Neural cell (in vitro differentiated cells): ENCODE results near the gene CRIP1. TPM values are rescaled to one million over a fixed set of nuclear protein-coding genes. Genes with fewer than 3 reads are reported as not detected.

ENCODE experiments used
- H2AFZ ChIP-seq: fragments of 200-600, 300-800 bp; sonication (generic), shearing (Covaris generic); 2 replicates; pipeline ENCODE4 v1.6.0; 2014; ENCODE audit warnings: low read depth, mild to moderate bottlenecking, antibody characterized with exemption, low read length, moderate library complexity
- H3F3A ChIP-seq: fragments of 200-600 bp; shearing (Covaris generic); 2 replicates; pipeline ENCODE4 v1.6.1; 2016; ENCODE audit warnings: mild to moderate bottlenecking, moderate library complexity, mixed read lengths, antibody characterized with exemption, low read length; ENCODE audit not compliant: insufficient read depth, poor library complexity, severe bottlenecking
- H3K27ac ChIP-seq: fragments of 200-600, 300-800 bp; sonication (generic), shearing (Covaris generic); 2 replicates; pipeline ENCODE4 v1.5.1; 2014; ENCODE audit warnings: mild to moderate bottlenecking, low read length, moderate library complexity
- H3K27me3 ChIP-seq: fragments of 300-800, 200-600 bp; sonication (generic), shearing (Covaris generic); 2 replicates; pipeline ENCODE4 v1.6.0; 2014; ENCODE audit warnings: mild to moderate bottlenecking, low read depth, low read length, moderate library complexity; ENCODE audit not compliant: insufficient read depth
- H3K36me3 ChIP-seq: fragments of 300-800, 200-600 bp; sonication (generic), shearing (Covaris generic); 2 replicates; pipeline ENCODE4 v1.5.1; 2014; ENCODE audit warnings: mild to moderate bottlenecking, antibody characterized with exemption, low read length, moderate library complexity; ENCODE audit not compliant: insufficient read depth
- H3K4me2 ChIP-seq: fragments of 300-800, 200-600 bp; sonication (generic), shearing (Covaris generic); 2 replicates; pipeline ENCODE4 v1.6.0; 2014; ENCODE audit warnings: mild to moderate bottlenecking, low read length
- H3K4me3 ChIP-seq: fragments of 300-800, 200-600 bp; sonication (generic), shearing (Covaris generic); 2 replicates; pipeline ENCODE4 v1.5.1; 2014; ENCODE audit warnings: mild to moderate bottlenecking, low read length, moderate library complexity
- H3K79me2 ChIP-seq: fragments of 200-600 bp; shearing (Covaris generic); replicated peaks from 2 replicates; pipeline ENCODE4 v1.6.0; 2014; ENCODE audit warnings: mild to moderate bottlenecking, low read length, moderate library complexity; ENCODE audit not compliant: insufficient read depth
- H3K9ac ChIP-seq: fragments of 300-800, 200-600 bp; sonication (generic), shearing (Covaris generic); 2 replicates; pipeline ENCODE4 v1.6.1; 2016; ENCODE audit warnings: mild to moderate bottlenecking, low read length, mixed read lengths
- H3K9me2 ChIP-seq: fragments of 200-600 bp; shearing (Covaris generic); 2 replicates; pipeline ENCODE4 v1.6.1; 2016; ENCODE audit warnings: mild to moderate bottlenecking, low read length, mixed read lengths; ENCODE audit not compliant: insufficient read depth
- H3K9me3 ChIP-seq: fragments of 200-600, 300-800 bp; sonication (generic), shearing (Covaris generic); 2 replicates; pipeline ENCODE4 v1.6.1; 2016; ENCODE audit warnings: mild to moderate bottlenecking, mixed run types, low read length, moderate library complexity, mixed read lengths
- H4K20me1 ChIP-seq: fragments of 200-600 bp; shearing (Covaris generic); 2 replicates; pipeline ENCODE4 v1.6.1; 2016; ENCODE audit warnings: mild to moderate bottlenecking, mixed run types; ENCODE audit not compliant: insufficient read depth
- CTCF ChIP-seq: fragments of 450-650 bp; IDR thresholded peaks from 2 replicates; pipeline ENCODE4 v1.5.1; 2014; ENCODE audit warnings: antibody characterized with exemption, mild to moderate bottlenecking, moderate library complexity; ENCODE audit not compliant: poor library complexity, severe bottlenecking
- EP300 ChIP-seq: fragments of 450-650 bp; conservative IDR thresholded peaks from 2 replicates; pipeline ENCODE4 v1.6.1; 2014; ENCODE audit warnings: antibody characterized with exemption, mild to moderate bottlenecking, moderate library complexity; ENCODE audit not compliant: poor library complexity, severe bottlenecking
- EZH2 ChIP-seq: fragments of 200-600, 300-800 bp; shearing (Covaris generic), sonication (generic); IDR thresholded peaks from 2 replicates; pipeline ENCODE4 v1.6.1; 2014; ENCODE audit warnings: antibody characterized with exemption, low read length, borderline replicate concordance, mild to moderate bottlenecking; ENCODE audit not compliant: insufficient read depth, poor library complexity, severe bottlenecking
- MXI1 ChIP-seq: fragments of 450-650 bp; conservative IDR thresholded peaks from 2 replicates; pipeline ENCODE4 v1.6.1; 2014; ENCODE audit warnings: antibody characterized with exemption, mild to moderate bottlenecking; ENCODE audit not compliant: poor library complexity, severe bottlenecking
- POLR2AphosphoS5 ChIP-seq: IDR thresholded peaks from 2 replicates; pipeline ENCODE4 v1.6.1; 2012
- RAD21 ChIP-seq: fragments of 450-650 bp; conservative IDR thresholded peaks from 2 replicates; pipeline ENCODE4 v1.6.1; 2014; ENCODE audit warnings: antibody characterized with exemption, mild to moderate bottlenecking, moderate library complexity
- REST ChIP-seq: IDR thresholded peaks from 2 replicates; pipeline ENCODE4 v1.6.1; 2012; ENCODE audit warnings: borderline replicate concordance
- SMC3 ChIP-seq: fragments of 450-650 bp; conservative IDR thresholded peaks from 2 replicates; pipeline ENCODE4 v1.6.1; 2014; ENCODE audit warnings: antibody characterized with exemption, mild to moderate bottlenecking, moderate library complexity; ENCODE audit not compliant: poor library complexity
- TAF1 ChIP-seq: IDR thresholded peaks from 2 replicates; pipeline ENCODE4 v1.6.1; 2012; ENCODE audit warnings: low read depth
- polyA plus RNA-seq: library from polyadenylated mRNA; depleted of rRNA; stranded (reverse); fragments of >200 nt; gene quantifications from 2 replicates; pipeline ENCODE4 v1.2.3, GENCODE V29; 2014

CRIP1 gene
- polyA plus RNA-seq, 1 donor from 2014 or later, result 0.58 TPM

GRCh38 chr14:105495101-105495989, 8.7 kb downstream of the CRIP1 start:
- Histone ChIP-seq H3F3A (no peaks in the 10 kb centered on the region), H3K27me3 (no peaks in the 10 kb centered on the region), H3K9me3 (no peaks in the 10 kb centered on the region), H4K20me1 (no peaks in the 10 kb centered on the region), H2AFZ (no peak overlapping the region), H3K27ac (no peak overlapping the region), H3K9me2 (no peaks in the 10 kb centered on the region), H3K36me3 (no peaks in the 10 kb centered on the region), H3K4me3 (no peak overlapping the region), H3K79me2 (no peaks in the 10 kb centered on the region), H3K4me2 (no peak overlapping the region), H3K9ac (no peak overlapping the region)
- TF ChIP-seq EP300, result no peak
- TF ChIP-seq REST, result no peak

- no peak overlapping the region for H3K27ac ChIP-seq
These were observed 9.5 kb downstream of the CRIP1 start for GRCh38 chr14:105495990-105496830.

More at GRCh38 chr14:105495990-105496830, 9.5 kb downstream of the CRIP1 start:
- Histone ChIP-seq H4K20me1 (no peaks in the 10 kb centered on the region), H3K9ac (no peak overlapping the region), H2AFZ (no peak overlapping the region), H3F3A (no peaks in the 10 kb centered on the region), H3K79me2 (no peaks in the 10 kb centered on the region), H3K9me2 (no peaks in the 10 kb centered on the region), H3K27me3 (no peaks in the 10 kb centered on the region), H3K36me3 (no peaks in the 10 kb centered on the region), H3K9me3 (no peaks in the 10 kb centered on the region), H3K4me3 (no peak overlapping the region), H3K4me2 (no peak overlapping the region)
- TF ChIP-seq MXI1 (no peak), SMC3 (no peak), REST (no peak), POLR2AphosphoS5 (no peak), EP300 (no peak), TAF1 (no peak), EZH2 (no peak), RAD21 (no peak), CTCF (no peak)
